ENCODE data around the gene BANF2.

- TF ChIP-seq CTCF (IDR thresholded peaks at IDR 0.05) (no peak), POLR2A (IDR thresholded peaks at IDR 0.05) (no peak)
Observed at GRCh38 chr20:17655286-17655651, 44.5 kb upstream of the BANF2 start.

Data from vagina (tissue), 2 donors.